Rectal smooth muscle tissue (tissue), 1 donor: ENCODE results near the gene KIAA0513.

Experiments used
- H3K27ac ChIP-seq: one replicate; pipeline ENCODE4 v1.7.0; 2013; ENCODE audit warnings: low read depth, low read length, inconsistent platforms
- H3K27me3 ChIP-seq: one replicate; pipeline ENCODE4 v1.7.0; 2013; ENCODE audit warnings: low read length; ENCODE audit not compliant: control insufficient read depth, insufficient read depth
- H3K36me3 ChIP-seq: one replicate; pipeline ENCODE4 v1.7.0; 2013; ENCODE audit warnings: low read length; ENCODE audit not compliant: control insufficient read depth, insufficient read depth
- H3K4me1 ChIP-seq: one replicate; pipeline ENCODE4 v1.7.0; 2013; ENCODE audit warnings: low read length; ENCODE audit not compliant: control insufficient read depth, insufficient read depth
- H3K4me3 ChIP-seq: one replicate; pipeline ENCODE4 v1.7.0; 2013; ENCODE audit warnings: low read length
- H3K9ac ChIP-seq: one replicate; pipeline ENCODE4 v1.7.0; 2013; ENCODE audit warnings: low read length

KIAA0513 gene

DNA sequence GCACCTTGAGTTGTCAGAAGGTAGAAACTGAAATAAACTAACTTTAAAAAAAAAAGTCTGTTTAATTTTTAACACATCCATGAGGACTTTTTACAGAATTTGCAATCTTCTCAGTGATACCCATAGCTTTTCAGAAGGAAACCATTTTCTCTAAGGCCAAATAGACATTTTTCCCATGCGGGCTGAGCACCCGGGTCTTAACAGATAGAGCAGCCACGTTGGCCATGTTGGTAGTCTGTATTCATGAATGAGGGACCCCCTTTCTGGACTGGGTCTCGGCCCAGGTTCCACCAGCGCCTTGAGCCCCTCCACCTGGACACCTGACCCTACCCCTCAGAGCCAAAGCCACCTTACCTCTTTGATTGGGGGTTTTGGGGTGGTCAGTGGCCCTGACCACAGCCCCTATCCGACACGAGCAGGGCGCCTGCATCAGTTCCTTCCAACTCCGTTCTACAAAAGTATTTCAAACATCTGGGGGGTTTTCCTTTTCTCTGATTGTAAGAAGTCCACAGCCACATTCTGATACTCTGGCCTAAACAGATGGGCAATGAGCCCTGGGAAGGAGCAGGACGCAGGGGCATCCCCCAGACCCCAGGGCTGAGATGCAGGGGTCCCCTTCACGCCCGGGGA lies 66.7 kb downstream of the KIAA0513 start:
- no peaks in the 10 kb centered on the region for H3K36me3 ChIP-seq
- no peak overlapping the region for H3K9ac ChIP-seq
- H3K27ac ChIP-seq = no peak overlapping the region
- H3K4me1 ChIP-seq = no peaks in the 10 kb centered on the region
- H3K27me3 ChIP-seq = no peaks in the 10 kb centered on the region
- H3K4me3 ChIP-seq = no peak overlapping the region

DNA sequence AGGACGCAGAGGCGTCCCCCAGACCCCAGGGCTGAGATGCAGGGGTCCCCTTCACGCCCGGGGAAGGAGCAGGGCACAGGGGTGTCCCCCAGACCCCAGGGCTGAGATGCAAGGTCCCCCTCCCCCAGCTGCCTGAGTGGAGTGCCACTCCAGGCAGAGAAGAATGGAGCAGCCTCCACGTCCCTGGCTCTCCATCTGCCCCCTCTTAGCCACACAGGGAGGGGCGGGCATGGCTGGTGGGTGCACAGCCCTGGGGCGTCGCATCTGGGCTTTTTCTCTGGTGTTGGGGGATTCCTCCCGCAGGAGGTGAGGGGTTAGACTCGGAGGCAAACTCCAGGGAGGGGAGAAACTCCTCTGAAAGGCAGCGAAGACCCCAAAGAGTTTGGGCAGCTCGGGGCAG lies 67.2 kb downstream of the KIAA0513 start:
- no peak overlapping the region for H3K27ac ChIP-seq
- H3K27me3 ChIP-seq = no peaks in the 10 kb centered on the region
- H3K4me3 ChIP-seq = no peak overlapping the region
- H3K36me3 ChIP-seq = no peaks in the 10 kb centered on the region
- H3K9ac ChIP-seq = no peak overlapping the region
- H3K4me1 ChIP-seq = no peaks in the 10 kb centered on the region

DNA sequence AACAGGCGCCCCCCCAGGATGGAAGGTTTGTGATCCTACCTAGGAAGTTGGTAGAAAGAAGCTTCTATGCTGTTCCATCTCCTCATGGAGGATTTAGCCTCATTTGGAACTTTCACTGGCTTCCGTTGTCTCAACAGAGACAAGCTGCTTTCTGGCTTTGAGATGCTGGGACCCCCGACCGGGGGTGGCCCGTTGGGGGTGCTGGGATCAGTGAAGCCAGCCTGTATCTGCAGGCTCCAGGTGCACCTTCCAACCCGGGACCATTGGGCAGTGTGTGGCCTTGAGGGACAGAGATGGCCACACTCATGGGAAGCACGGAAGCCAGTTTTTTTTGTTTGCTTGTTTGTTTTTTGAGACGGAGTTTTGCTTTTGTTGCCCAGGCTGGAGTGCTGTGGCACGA lies 69.3 kb downstream of the KIAA0513 start:
- H3K4me1 ChIP-seq = no peaks in the 10 kb centered on the region
- no peak overlapping the region for H3K27ac ChIP-seq
- H3K4me3 ChIP-seq = no peak overlapping the region
- H3K27me3 ChIP-seq = no peaks in the 10 kb centered on the region
- H3K36me3 ChIP-seq = no peaks in the 10 kb centered on the region
- no peak overlapping the region for H3K9ac ChIP-seq

DNA sequence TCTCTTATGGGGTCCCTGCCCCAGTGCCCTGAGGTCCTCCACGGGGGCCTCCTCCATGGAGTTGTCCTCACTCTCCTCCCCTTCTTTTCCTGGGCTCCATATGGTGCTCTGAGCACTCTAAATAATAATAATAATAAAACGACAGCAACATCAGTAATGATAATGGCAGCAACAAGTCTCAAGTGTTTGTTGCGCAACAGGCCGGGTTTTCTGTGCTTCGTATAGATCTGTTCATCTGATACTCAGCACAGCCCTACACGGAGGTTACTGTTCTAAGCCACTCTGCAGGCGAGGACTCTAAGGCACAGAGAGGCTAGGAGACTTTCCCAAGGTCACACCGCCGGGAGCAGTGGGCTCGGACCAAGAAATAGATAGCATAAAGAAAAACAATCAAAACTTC lies 71.0 kb downstream of the KIAA0513 start:
- H3K4me1 ChIP-seq = no peaks in the 10 kb centered on the region
- no peak overlapping the region for H3K9ac ChIP-seq
- H3K36me3 ChIP-seq = no peaks in the 10 kb centered on the region
- no peaks in the 10 kb centered on the region for H3K27me3 ChIP-seq
- H3K27ac ChIP-seq = no peak overlapping the region
- H3K4me3 ChIP-seq = no peak overlapping the region

GRCh38 chr16:85100265-85100664 lies 72.7 kb downstream of the KIAA0513 start:
- Histone ChIP-seq H3K4me3 (no peak overlapping the region), H3K4me1 (no peaks in the 10 kb centered on the region), H3K36me3 (no peaks in the 10 kb centered on the region), H3K27me3 (no peaks in the 10 kb centered on the region), H3K27ac (no peak overlapping the region), H3K9ac (no peak overlapping the region)

DNA sequence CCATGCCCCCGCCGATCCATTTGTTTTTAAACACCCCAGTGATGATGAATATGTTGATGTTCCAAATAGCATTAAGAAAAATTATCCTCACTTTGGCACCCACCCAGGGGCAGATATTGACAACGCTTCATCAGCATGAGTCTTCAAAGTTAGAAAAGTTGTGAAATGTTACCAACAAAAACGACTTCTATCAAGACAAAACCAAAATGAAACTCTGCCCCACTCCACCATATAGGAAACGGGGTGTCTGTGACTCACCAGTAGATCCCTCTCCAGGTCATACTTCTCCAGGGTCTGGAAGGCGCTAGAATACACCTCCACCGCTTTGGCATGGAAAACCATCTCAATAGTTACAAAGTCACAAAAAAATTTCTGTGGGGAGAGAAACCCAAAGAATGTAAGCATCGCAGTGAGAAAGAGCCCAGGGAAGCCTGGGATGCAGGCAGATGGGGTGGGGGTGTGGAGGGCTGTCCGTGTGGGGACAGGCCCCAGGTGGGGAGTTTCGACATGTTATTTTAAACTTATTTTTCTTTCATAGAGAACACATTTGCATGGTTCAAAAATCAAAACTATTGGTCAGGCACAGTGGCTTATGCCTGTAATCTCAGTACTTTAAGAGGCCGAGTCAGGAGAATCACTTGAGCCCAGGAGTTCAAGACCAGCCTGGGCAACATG lies 74.5 kb downstream of the KIAA0513 start:
- Histone ChIP-seq H3K4me1 (no peaks in the 10 kb centered on the region), H3K9ac (no peak overlapping the region), H3K4me3 (no peak overlapping the region), H3K27ac (no peak overlapping the region), H3K27me3 (no peaks in the 10 kb centered on the region), H3K36me3 (no peaks in the 10 kb centered on the region)

DNA sequence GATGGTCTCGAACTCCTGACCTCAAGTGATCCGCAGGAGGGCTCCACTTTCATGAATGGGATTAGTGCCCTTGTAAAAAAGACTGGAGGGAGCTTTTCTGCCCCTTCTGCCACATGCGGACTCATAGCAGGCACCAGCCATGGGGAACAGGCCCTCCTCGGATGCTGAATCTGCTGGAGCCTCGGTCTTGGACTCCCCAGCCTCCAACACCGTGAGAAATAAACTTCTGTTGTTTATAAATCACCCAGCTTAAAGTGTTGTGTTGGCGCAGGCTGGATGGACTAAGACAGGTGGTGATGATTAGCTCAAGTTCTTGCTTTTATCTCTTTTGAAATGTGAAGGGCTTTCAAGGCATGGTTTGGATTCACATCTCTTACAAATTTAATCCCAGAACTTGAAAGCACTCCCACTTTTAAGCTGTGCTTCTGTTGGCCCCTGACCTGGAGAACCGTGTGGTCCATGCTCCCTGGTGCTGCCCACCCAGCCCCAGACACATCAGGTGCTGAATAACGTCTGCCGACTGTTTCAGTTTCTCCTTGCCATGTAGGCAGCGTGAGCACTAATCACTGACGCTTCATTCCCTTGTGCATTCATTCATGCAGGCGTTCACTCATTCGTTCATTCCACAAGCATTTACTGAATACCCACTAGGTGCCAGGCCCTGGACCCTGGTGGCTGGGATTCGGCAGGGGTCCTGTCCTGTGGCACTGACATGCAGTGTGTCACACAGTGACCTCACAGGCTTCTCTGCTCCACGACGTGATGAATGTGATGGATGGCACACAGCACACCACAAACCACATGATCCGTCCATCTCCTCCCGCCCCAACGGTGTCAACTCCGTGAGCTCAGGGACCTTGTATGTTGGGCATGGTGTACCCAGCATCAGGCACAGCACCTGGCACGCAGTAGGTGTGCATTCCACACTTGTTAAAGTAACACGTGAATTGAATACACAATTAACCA lies 75.8 kb downstream of the KIAA0513 start:
- H3K4me1 ChIP-seq = no peaks in the 10 kb centered on the region
- no peaks in the 10 kb centered on the region for H3K27me3 ChIP-seq
- no peaks in the 10 kb centered on the region for H3K36me3 ChIP-seq
- no peak overlapping the region for H3K27ac ChIP-seq
- H3K4me3 ChIP-seq = no peak overlapping the region
- H3K9ac ChIP-seq = no peak overlapping the region

DNA sequence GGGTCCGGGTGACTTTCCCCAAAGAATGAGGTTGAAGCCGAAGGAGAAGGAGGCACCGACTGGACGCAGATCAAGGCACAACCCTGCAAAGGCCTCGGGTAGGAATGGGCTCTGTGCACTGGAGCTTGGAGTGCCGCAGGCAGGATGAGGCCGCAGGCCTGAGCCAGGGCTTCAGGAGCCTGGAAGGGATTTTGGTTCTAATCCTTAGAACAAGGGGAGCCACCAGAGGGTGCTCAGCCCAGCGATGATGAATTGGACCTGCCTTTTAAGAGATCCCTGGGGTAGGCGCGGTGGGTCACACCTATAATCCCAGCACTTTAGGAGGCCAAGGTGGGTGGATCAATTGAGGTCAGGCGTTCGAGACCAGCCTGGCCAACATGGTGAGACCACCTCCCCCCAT lies 76.6 kb downstream of the KIAA0513 start:
- Histone ChIP-seq H3K9ac (no peak overlapping the region), H3K27me3 (no peaks in the 10 kb centered on the region), H3K4me1 (no peaks in the 10 kb centered on the region), H3K36me3 (no peaks in the 10 kb centered on the region), H3K4me3 (no peak overlapping the region), H3K27ac (no peak overlapping the region)

- Histone ChIP-seq H3K27me3 (no peaks in the 10 kb centered on the region), H3K27ac (no peak overlapping the region), H3K4me1 (no peaks in the 10 kb centered on the region), H3K36me3 (no peaks in the 10 kb centered on the region), H3K9ac (no peak overlapping the region), H3K4me3 (no peak overlapping the region)
These were observed 77.3 kb downstream of the KIAA0513 start for GRCh38 chr16:85104821-85105391.

DNA sequence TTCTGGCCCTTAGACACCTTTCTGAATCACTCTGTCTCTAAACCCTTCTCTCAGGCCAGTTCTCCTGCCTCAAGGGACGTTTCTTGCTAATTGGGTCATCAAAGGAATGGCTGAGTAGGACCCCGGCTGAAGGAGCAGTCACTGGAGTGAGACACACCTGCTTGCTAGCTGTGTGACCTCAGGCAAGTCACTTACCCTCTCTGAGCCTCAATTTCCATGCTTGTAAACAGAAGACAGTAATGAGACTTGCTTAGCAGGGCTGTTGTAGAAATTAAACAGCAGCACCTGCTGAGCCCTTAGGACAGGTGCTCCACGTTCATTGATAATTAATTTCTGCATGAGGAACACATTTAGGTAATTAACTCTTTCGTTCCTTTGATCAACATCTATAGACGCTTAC lies 77.9 kb downstream of the KIAA0513 start:
- Histone ChIP-seq H3K27me3 (no peaks in the 10 kb centered on the region), H3K27ac (no peak overlapping the region), H3K36me3 (no peaks in the 10 kb centered on the region), H3K4me1 (no peaks in the 10 kb centered on the region), H3K4me3 (no peak overlapping the region), H3K9ac (no peak overlapping the region)

GRCh38 chr16:85107083-85107482 lies 79.5 kb downstream of the KIAA0513 start:
- Histone ChIP-seq H3K36me3 (no peaks in the 10 kb centered on the region), H3K4me1 (no peaks in the 10 kb centered on the region), H3K9ac (no peak overlapping the region), H3K27me3 (no peaks in the 10 kb centered on the region), H3K4me3 (no peak overlapping the region), H3K27ac (no peak overlapping the region)

DNA sequence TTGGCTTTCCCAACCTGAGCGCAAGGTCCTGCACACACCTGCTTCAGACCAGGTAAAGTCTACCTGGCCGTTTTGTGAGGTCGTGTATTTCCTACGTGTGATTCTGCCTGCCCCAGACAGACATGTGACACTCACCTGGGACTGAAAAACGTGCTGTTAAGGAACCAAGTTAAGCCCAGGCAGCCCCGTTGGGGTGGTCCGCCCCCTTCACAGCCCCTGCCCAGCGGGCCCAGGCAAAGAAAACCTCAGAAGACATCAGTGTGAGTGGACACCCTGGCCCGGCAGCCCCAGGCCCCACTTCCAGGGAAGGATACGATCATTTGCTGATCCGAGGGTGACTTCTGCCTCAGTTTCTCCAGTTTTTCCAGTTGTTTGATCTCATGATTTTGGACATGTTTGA lies 79.9 kb downstream of the KIAA0513 start:
- no peaks in the 10 kb centered on the region for H3K27me3 ChIP-seq

More for the DNA sequence above, 79.9 kb downstream of the KIAA0513 start:
- Histone ChIP-seq H3K4me3 (no peak overlapping the region), H3K9ac (no peak overlapping the region), H3K27ac (no peak overlapping the region), H3K4me1 (no peaks in the 10 kb centered on the region), H3K36me3 (no peaks in the 10 kb centered on the region)
